NCI-H748 treated with DMSO at 0.1 percent for 48 hours (cell line): ENCODE measurements around the gene GMDS.

Experiments
- DNase-seq: peaks from one replicate; lab custom pipeline; 2025; lab: John Stamatoyannopoulos, UW

GMDS gene

GRCh38 chr6:2133716-2134310 is 111.6 kb downstream of the GMDS start:
- no peak for DNase-seq

- DNase-seq: no peak
These were observed 112.5 kb downstream of the GMDS start for GRCh38 chr6:2132916-2133315.

GRCh38 chr6:2132416-2132815 is 113.0 kb downstream of the GMDS start:
- no peak for DNase-seq

GRCh38 chr6:2129182-2129621 is 116.2 kb downstream of the GMDS start:
- DNase-seq: no peak

GRCh38 chr6:2127484-2127911 is 117.9 kb downstream of the GMDS start:
- no peak for DNase-seq

- DNase-seq: no peak
These were observed 119.1 kb downstream of the GMDS start for GRCh38 chr6:2126351-2126750.

GRCh38 chr6:2125158-2125557 is 120.2 kb downstream of the GMDS start:
- no peak for DNase-seq

- DNase-seq: no peak
These were observed 121.1 kb downstream of the GMDS start for GRCh38 chr6:2124260-2124709.

GRCh38 chr6:2120912-2121311 is 124.5 kb downstream of the GMDS start:
- no peak for DNase-seq

GRCh38 chr6:2119275-2119674 is 126.1 kb downstream of the GMDS start:
- no peak for DNase-seq

- DNase-seq: no peak
These were observed 127.3 kb downstream of the GMDS start for GRCh38 chr6:2118136-2118535.

GRCh38 chr6:2117447-2117846 is 128.0 kb downstream of the GMDS start:
- no peak for DNase-seq

GRCh38 chr6:2116496-2116895 is 128.9 kb downstream of the GMDS start:
- DNase-seq: no peak

- no peak for DNase-seq
These were observed 131.3 kb downstream of the GMDS start for GRCh38 chr6:2114100-2114499.

GRCh38 chr6:2111162-2111677 is 134.2 kb downstream of the GMDS start:
- no peak for DNase-seq

GRCh38 chr6:2110504-2110903 is 134.9 kb downstream of the GMDS start:
- no peak for DNase-seq

- DNase-seq: peak; percentile 98
These were observed 135.6 kb downstream of the GMDS start for GRCh38 chr6:2109796-2110195.

GRCh38 chr6:2108700-2109306 is 136.6 kb downstream of the GMDS start:
- DNase-seq: peak; percentile 97

GRCh38 chr6:2104524-2104880 is 140.9 kb downstream of the GMDS start:
- DNase-seq: no peak

GRCh38 chr6:2103765-2104523 is 141.5 kb downstream of the GMDS start:
- DNase-seq: peak; percentile 68

- no peak for DNase-seq
These were observed 142.4 kb downstream of the GMDS start for GRCh38 chr6:2102966-2103365.

- no peak for DNase-seq
These were observed 143.0 kb downstream of the GMDS start for GRCh38 chr6:2102316-2102883.

- no peak for DNase-seq
These were observed 144.2 kb downstream of the GMDS start for GRCh38 chr6:2101213-2101612.
